Astrocyte (in vitro differentiated cells and primary cell): Measurements from ENCODE around the gene ORC6.

Experiments
- EZH2 ChIP-seq: IDR thresholded peaks from 2 replicates; pipeline ENCODE4 v1.6.1; 2012; ENCODE audit warnings: mild to moderate bottlenecking, low read length, inconsistent platforms; ENCODE audit not compliant: insufficient read depth
- TF ChIP-seq, protein P1 (sequence below): IDR thresholded peaks from 2 replicates; pipeline ENCODE4 v1.5.1; 2011; ENCODE audit warnings: low read depth, mild to moderate bottlenecking, inconsistent platforms, low read length, moderate library complexity; ENCODE audit not compliant: insufficient read depth

DNA sequence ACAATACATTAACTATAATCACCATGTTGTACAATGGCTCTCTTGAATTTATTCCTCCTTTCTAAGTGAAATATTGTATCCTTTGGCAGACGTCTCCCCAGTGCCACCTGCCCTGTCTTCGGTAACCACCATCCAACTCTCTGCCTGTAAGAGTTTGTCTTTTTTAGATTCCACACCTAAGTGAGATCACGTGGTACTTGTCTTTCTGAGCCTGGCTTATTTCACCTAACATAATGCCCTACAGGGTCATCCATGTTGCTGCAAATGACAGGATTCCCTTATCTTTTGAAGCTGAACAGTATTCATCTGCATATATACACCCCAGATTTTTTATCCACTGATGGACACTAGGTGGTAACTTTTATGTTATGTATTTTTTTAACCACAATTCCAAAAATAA is 24.2 kb downstream of the ORC6 start:
- TF ChIP-seq, protein P1, sequence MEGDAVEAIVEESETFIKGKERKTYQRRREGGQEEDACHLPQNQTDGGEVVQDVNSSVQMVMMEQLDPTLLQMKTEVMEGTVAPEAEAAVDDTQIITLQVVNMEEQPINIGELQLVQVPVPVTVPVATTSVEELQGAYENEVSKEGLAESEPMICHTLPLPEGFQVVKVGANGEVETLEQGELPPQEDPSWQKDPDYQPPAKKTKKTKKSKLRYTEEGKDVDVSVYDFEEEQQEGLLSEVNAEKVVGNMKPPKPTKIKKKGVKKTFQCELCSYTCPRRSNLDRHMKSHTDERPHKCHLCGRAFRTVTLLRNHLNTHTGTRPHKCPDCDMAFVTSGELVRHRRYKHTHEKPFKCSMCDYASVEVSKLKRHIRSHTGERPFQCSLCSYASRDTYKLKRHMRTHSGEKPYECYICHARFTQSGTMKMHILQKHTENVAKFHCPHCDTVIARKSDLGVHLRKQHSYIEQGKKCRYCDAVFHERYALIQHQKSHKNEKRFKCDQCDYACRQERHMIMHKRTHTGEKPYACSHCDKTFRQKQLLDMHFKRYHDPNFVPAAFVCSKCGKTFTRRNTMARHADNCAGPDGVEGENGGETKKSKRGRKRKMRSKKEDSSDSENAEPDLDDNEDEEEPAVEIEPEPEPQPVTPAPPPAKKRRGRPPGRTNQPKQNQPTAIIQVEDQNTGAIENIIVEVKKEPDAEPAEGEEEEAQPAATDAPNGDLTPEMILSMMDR, result no peak
- no peak for TF ChIP-seq EZH2
